Adrenal gland (tissue), 5 donors: ENCODE measurements around the gene TRIML2.

Experiments used
- POLR2A ChIP-seq, 2 donors: fragments of 450-650 bp; IDR thresholded peaks; one replicate each; pipeline ENCODE4 v1.6.1; 2017; ENCODE audit warnings: antibody characterized with exemption in 2 of 2, mild to moderate bottlenecking in 2 of 2, moderate library complexity in 1 of 2
- TF ChIP-seq, protein P1 (sequence below), 6 experiments: fragments of 450-650 bp in 4 of 6; fragments of 200-600 bp in 2 of 6; sonication (generic) in 1 of 6; IDR thresholded peaks; 1 replicate in 5 of 6; 2 replicates in 1 of 6; pipeline versions ENCODE4 v1.5.1 to v1.8.0; 2016 to 2021; ENCODE audit warnings: antibody characterized with exemption in 6 of 6, mild to moderate bottlenecking in 2 of 6, moderate library complexity in 1 of 6
- donor health status: DM: no; HTN: no; CAD: no.

DNA sequence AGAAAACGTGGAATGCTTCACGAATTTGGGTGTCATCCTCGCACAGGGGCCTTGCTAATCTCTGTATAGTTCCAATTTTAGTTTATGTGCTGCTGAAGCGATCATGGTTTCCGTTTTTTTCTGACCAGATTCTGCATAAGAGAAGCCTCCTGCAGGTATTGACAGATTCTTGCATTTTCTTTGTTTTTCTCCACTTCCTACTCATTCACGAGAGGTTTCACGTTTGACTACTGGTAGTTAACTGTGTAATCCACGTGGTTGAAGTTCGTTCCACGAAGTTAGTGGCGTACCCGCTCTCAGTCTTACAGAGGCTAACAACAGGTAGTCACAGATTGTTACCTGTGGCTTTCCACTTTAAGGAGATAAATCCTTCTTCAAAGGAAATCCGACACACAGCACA lies 12.1 kb upstream of the TRIML2 start:
- TF ChIP-seq, protein P1, sequence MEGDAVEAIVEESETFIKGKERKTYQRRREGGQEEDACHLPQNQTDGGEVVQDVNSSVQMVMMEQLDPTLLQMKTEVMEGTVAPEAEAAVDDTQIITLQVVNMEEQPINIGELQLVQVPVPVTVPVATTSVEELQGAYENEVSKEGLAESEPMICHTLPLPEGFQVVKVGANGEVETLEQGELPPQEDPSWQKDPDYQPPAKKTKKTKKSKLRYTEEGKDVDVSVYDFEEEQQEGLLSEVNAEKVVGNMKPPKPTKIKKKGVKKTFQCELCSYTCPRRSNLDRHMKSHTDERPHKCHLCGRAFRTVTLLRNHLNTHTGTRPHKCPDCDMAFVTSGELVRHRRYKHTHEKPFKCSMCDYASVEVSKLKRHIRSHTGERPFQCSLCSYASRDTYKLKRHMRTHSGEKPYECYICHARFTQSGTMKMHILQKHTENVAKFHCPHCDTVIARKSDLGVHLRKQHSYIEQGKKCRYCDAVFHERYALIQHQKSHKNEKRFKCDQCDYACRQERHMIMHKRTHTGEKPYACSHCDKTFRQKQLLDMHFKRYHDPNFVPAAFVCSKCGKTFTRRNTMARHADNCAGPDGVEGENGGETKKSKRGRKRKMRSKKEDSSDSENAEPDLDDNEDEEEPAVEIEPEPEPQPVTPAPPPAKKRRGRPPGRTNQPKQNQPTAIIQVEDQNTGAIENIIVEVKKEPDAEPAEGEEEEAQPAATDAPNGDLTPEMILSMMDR (IDR thresholded peaks at IDR 0.05): no peak
- TF ChIP-seq POLR2A (IDR thresholded peaks at IDR 0.05): no peak
